GM20000 (cell line): ENCODE data around the gene C3orf38.
"Not testable (repeated sequence)": the region's sequence is repeated elsewhere in the genome, so short reads cannot be mapped to it uniquely, and the experiment has no call there.

ENCODE experiments used
- DNase-seq: peaks from one replicate; pipeline ENCODE4 v3.0.0; 2012; ENCODE audit warnings: low spot score
- CTCF ChIP-seq: IDR thresholded peaks from 2 replicates; pipeline ENCODE4 v1.5.1; 2012; ENCODE audit warnings: mild to moderate bottlenecking, control low read depth; ENCODE audit errors: extremely low read depth, missing control alignments

C3orf38 gene

GRCh38 chr3:88117683-88118082 is 32.1 kb upstream of the C3orf38 start:
- DNase-seq, result no peak
- TF ChIP-seq CTCF, result no peak

- not testable (repeated sequence) for DNase-seq
Measured at GRCh38 chr3:88118603-88119002, 31.2 kb upstream of the C3orf38 start.

GRCh38 chr3:88123526-88123925 is 26.2 kb upstream of the C3orf38 start:
- no peak for TF ChIP-seq CTCF
- DNase-seq, result no peak

- TF ChIP-seq CTCF, result no peak
- DNase-seq, result no peak
Measured at GRCh38 chr3:88131695-88132094, 18.1 kb upstream of the C3orf38 start.

DNA sequence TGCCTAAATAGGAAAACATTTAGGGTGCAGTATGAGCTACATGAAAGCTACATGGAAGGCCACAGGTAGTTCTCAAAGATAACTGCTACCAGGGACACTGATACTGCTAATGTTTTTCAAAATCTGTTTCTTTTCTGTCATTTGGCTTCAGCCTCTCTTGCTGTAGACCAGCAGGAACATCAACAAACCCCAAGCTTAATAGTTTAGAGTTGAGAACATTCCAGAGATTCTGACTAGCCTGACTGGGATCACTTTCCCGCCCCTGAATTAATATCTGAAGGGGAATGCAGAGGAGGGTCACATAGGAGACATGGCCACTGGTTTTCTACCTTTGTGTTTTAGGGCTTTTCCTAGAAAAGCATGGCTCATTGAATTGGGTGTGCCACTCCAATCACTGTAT is 16.9 kb upstream of the C3orf38 start:
- TF ChIP-seq CTCF, result no peak
- no peak for DNase-seq

DNA sequence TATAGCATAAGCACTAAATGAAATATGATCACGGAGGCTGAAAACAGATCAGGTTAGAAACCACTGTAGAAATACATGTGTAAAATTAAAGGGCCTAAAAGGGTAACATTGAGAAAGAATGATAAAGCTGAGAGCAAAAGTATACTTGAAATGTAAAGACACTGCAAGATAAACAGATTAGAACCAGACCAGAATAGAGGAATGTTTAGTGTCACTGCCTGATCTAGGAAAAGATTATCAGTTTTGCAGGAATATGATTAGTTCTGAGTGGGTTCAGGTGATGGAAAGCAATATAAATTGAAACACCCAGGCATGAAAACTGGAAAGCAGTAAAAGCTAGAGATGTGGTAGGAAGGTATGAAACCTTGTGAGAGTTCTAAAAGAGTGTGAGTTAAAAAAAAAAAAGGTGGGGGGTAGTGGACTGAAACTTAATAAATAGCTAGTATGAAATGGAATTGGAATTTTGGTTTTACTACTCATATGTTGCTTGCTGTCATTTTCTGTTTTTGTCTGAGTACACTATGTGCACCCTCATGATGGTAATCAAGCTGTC is 16.0 kb upstream of the C3orf38 start:
- no peak for DNase-seq
- no peak for TF ChIP-seq CTCF

- DNase-seq, result no peak
- TF ChIP-seq CTCF, result no peak
Measured at GRCh38 chr3:88137836-88138235, 11.9 kb upstream of the C3orf38 start.

DNA sequence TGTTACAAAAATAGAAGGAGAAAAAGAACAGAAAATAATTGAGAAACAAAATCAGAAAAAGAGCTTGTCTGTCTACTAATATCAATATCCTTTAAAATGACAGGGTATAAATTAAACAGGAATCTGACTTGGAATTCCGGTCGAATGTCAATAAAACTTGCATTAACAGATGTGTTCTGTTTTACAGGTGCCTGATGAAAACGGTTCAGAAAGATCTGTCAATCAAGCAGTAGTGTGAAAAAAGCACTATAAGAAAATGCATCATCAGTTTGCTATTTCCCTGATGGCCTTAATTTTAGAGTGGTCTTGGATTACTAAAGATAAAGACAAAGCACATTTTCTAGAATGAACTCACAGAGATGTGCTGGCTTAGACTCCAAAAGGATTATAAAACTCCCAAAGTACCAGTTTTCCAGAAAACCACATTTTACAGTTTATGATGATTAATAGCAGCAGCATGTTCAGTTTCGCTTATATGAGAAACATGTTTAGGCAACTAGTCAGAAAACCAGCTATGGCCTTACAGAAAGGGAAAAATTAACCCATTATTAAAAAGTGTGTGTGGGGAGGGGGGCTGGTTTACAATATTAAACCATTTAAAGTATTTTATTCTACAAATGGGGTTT is 8.2 kb upstream of the C3orf38 start:
- no peak for TF ChIP-seq CTCF
- no peak for DNase-seq
